Activated T-helper 1 cell treated with anti-CD3 and anti-CD28 coated beads, Interleukin-12 subunit alpha, Interleukin-12 subunit beta, Interleukin-2, Interleukin-4 antibody, amounts not matched to agents 30 ng/mL and 10 ng/mL and 1 ng/mL, durations not matched to agents 14 hours and 24 hours and 36 hours (primary cell): Measurements from ENCODE around the gene GNL1. TPM values are rescaled to one million over a fixed set of nuclear protein-coding genes. Genes with fewer than 3 reads are reported as not detected.

ENCODE experiments used
- DNase-seq: peaks from one replicate; pipeline ENCODE4 v3.0.0; 2021; ENCODE audit warnings: low spot score
- H3K27ac Mint-ChIP-seq: one replicate; pipeline ENCODE4 v1.8.0; 2021; ENCODE audit warnings: mild to moderate bottlenecking, mixed read lengths
- H3K27me3 Mint-ChIP-seq: one replicate; pipeline ENCODE4 v1.8.0; 2022; ENCODE audit warnings: mild to moderate bottlenecking, moderate library complexity, mixed read lengths; ENCODE audit not compliant: insufficient read depth
- H3K36me3 Mint-ChIP-seq: one replicate; pipeline ENCODE4 v1.8.0; 2021; ENCODE audit warnings: low read depth, mixed read lengths
- H3K4me1 Mint-ChIP-seq: one replicate; pipeline ENCODE4 v1.8.0; 2021; ENCODE audit warnings: low read depth, mixed read lengths
- H3K4me3 Mint-ChIP-seq: one replicate; pipeline ENCODE4 v1.8.0; 2021; ENCODE audit warnings: mild to moderate bottlenecking, moderate library complexity, mixed read lengths
- H3K9me3 Mint-ChIP-seq: one replicate; pipeline ENCODE4 v1.8.0; 2021; ENCODE audit warnings: mixed read lengths
- intact Hi-C: fragments of 100-400 bp; cut with micrococcal nuclease; formaldehyde crosslinking; loops from one replicate; pipeline ENCODE4 v1.15.1; 2024
- total RNA-seq: library from RNA; stranded (reverse); gene quantifications from 2 replicates; pipeline ENCODE4 v1.2.3, GENCODE V29; 2022

GNL1 gene
- total RNA-seq, 1 donor from 2014 or later, result 86.3 TPM

DNA sequence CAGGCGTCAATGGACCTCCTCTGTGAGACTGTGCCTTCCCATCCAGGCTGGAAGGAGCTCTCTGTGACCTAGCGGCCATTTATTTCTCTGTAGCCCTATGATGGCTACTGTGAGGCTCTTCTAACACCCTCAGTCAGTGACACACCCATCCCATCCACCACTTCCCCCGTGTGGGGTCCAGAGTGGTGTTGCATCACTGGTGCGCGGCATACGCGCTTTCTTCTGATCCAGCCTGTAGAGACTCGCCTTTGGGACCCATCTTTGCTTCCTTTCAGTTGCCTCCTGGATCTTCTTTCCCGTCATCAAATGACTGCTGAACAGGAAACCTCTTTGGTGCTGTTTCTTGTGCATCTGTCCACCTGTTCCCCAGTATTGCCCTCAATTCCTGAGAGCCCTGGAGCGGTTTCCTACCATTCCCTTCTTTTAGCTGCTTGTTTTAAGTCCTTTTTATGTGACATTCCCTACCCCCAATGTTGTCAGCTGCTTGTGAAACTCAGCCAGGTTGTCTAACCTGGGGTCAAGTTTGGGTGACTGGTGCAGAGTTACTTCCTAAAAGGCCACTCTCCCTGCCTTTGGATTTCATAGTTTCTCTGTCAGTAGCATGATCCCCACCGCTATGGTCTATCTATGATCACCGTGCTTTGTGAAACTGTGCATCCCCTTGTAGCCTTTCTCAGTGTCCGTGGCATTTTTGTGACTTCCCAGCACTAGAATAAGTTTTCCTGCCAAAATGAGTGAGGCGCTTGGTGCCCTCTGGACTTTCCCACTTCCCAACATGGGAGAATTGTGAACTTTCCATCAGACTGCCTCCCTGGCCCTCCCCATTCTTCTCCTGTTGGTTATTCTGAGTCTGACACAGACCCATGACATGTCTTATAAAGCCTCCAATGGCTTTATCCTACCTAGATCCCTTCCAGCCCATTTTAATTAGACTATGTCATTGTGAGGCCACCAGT lies 6.5 kb upstream of the GNL1 start:
- Mint-ChIP-seq H3K9me3 (no peaks in the 10 kb centered on the region), H3K27ac (no peak overlapping the region), H3K4me1 (peaks cover 22% of the 10 kb centered on the region), H3K36me3 (peaks cover 31% of the 10 kb centered on the region), H3K27me3 (no peaks in the 10 kb centered on the region), H3K4me3 (no peak overlapping the region)
- DNase-seq, result no peak
- intact Hi-C loops, result no loop called here

DNA sequence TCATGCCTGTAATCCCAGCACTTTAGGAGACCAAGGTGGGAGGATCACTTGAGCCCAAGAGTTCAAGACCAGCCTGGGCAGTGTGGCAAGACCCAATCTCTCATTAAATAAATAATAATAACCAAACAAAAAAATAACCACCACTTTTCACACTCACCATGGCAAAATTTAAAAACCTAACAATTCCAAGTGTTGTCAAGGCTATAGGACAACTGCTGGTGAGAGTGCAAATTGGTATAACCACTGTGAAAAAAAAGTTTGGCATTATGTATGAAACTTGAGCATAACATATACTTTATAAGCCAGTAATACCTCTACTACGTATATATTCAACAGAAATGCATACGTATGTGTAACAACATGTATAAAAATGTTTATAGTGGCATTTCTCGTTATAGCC lies 4.6 kb upstream of the GNL1 start:
- no peak for DNase-seq
- Mint-ChIP-seq H3K36me3 (peaks cover 33% of the 10 kb centered on the region), H3K4me3 (no peak overlapping the region), H3K27ac (no peak overlapping the region), H3K4me1 (peaks cover 26% of the 10 kb centered on the region), H3K9me3 (no peaks in the 10 kb centered on the region), H3K27me3 (no peaks in the 10 kb centered on the region)
- intact Hi-C loops, result no loop called here

DNA sequence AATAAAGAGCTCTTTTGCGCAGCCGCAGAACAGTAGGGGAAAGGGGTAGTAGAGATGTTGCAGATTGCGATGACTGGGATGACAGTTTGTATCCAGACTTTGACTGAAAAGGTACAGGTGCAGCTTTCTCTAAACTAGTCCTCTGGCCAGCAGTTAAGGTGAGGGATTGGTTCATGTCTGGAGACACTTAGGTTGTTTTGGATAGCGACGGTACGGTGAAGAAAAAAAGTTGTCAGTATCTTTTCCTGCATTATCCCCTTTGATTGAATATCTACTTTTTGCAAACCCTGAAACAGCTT lies 1.3 kb upstream of the GNL1 start:
- DNase-seq, result no peak
- H3K27me3 Mint-ChIP-seq, result no peaks in the 10 kb centered on the region
- intact Hi-C loops, result loop anchor here (1.0 to 5.0 kb wide), 7 partner anchors 14 to 491 kb away; partner anchors contain the start of genes ABCF1, ATAT1, MDC1 and PPP1R11
- no peaks in the 10 kb centered on the region for H3K9me3 Mint-ChIP-seq
- H3K36me3 Mint-ChIP-seq, result peaks cover 38% of the 10 kb centered on the region
- peaks cover 36% of the 10 kb centered on the region for H3K4me1 Mint-ChIP-seq
- peak overlapping the region; percentile 96 for H3K4me3 Mint-ChIP-seq
- H3K27ac Mint-ChIP-seq, result peak overlapping the region; percentile 99

DNA sequence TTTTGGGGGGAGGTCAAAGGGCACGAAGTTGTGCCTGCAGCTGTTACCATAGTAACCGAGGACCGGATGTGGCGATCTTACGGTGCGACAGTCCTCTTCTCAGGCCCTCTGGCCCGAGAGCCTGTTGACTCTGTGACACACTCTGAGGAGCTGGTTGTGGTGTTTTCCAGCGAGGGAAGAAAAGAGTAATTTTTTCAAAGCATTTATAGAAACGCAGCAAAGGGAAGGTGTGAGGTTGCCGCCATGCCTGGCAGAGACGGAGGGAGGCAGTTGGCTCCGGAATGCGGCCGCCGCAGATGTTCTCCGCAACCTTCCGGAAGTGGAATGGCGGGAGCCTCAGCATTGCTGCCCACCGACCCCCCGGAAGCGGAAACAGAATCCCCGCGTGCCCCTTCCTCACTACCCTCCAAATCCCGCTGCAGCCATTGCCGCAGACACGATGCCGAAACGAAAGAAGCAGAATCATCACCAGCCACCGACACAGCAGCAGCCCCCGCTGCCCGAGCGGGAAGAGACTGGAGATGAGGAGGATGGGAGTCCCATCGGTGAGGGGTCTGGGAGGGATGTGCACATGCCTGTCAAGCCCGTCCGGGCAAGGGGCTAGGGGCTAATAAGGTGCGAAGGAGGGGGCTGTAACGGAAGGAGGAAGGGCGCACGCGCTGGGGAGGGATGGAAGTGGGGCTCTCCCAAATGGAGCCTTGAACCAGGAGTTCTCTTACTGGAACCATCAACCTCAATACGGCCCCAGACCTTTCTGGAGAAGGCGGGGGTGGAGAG lies 805 bp upstream of the GNL1 start, which contains the start of gene PRR3:
Gene PRR3 (plus strand): TSS at position 390 of the 777 bp plus-strand sequence. CDS start 50 bp downstream, at position 440.
- intact Hi-C loops, result loop anchor here (1.0 to 5.0 kb wide), 12 partner anchors 14 to 601 kb away; partner anchors contain the start of genes ABCF1, ATAT1, HLA-E and MDC1
- Mint-ChIP-seq H3K27ac (peak within 1 kb of the TSS; percentile 99), H3K36me3 (peaks cover 39% of the 10 kb centered on the region), H3K27me3 (no peaks in the 10 kb centered on the region), H3K9me3 (no peaks in the 10 kb centered on the region), H3K4me1 (peaks cover 36% of the 10 kb centered on the region), H3K4me3 (peak within 1 kb of the TSS; percentile 96)
- peak; percentile 84 for DNase-seq

DNA sequence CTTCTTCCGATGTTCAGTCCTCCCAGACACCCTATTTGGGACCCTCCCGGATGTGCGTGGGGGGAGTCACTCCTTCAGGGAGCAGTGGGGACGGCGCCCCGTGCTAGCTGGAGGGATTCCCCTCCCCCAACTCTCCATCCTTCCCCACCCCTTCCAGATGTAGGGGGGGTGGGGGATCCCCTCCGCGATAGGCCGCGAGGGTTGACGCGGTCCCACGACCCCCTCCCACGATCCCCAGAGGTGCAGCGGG lies 548 bp downstream of the GNL1 start:
- no peak for DNase-seq
- H3K4me3 Mint-ChIP-seq, result peak overlapping the region; percentile 96
- intact Hi-C loops, result loop anchor here (1.0 to 5.0 kb wide), 9 partner anchors 14 to 603 kb away; partner anchors contain the start of genes ATAT1, HLA-E, MRPS18B and PPP1R10
- peaks cover 47% of the 10 kb centered on the region for H3K36me3 Mint-ChIP-seq
- H3K27me3 Mint-ChIP-seq, result no peaks in the 10 kb centered on the region
- peak overlapping the region; percentile 99 for H3K27ac Mint-ChIP-seq
- peaks cover 36% of the 10 kb centered on the region for H3K4me1 Mint-ChIP-seq
- no peaks in the 10 kb centered on the region for H3K9me3 Mint-ChIP-seq

DNA sequence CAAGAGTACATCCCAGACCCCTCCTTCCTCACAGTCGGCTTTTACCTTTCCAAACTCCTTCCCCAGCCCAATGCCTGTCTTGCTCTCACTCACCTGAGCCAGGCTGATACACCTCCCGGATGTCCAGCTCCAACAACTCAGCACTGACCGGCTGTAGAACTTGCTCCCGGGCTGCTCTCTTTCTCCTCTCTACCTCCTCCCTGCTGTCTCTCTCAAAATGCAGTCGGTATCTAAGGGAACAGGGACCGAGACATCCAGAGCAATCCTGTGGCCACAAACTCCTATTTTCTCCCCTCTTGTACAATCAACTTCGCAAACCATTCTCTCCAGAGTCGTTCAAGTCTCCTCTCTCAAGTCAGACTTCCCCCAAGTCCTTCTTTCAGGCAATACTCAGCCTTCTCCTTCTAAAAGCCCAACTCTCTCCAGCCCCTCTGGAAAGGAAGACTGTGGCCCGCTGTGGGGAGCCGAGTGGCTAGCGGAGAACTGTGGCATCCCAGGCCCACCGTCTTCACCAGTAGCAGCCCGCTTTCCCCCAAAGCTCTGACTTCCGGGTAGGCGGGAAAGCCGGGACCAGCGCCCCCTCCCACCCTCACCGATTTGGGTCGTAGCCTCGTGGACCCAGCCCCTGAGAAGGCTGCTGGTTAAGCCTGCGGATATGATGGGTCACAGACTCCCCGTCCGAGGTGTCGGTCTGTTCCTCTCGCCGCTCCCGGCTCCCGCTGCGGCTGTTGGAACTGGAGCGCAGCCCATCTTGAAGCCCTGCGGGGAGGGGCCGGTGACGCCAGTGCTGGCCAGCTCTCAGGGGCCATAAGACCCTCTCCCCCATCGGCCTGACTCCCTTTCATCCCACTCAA lies 1.1 kb downstream of the GNL1 start:
- intact Hi-C loops, result loop anchor here (5.0 kb wide), 2 partner anchors 228 to 343 kb away; partner anchors contain the start of genes TRIM26 and TRIM39
- Mint-ChIP-seq H3K36me3 (peaks cover 52% of the 10 kb centered on the region), H3K27me3 (no peaks in the 10 kb centered on the region), H3K9me3 (no peaks in the 10 kb centered on the region), H3K4me1 (peaks cover 36% of the 10 kb centered on the region), H3K4me3 (peak overlapping the region; percentile 96), H3K27ac (peak overlapping the region; percentile 99)
- no peak for DNase-seq

DNA sequence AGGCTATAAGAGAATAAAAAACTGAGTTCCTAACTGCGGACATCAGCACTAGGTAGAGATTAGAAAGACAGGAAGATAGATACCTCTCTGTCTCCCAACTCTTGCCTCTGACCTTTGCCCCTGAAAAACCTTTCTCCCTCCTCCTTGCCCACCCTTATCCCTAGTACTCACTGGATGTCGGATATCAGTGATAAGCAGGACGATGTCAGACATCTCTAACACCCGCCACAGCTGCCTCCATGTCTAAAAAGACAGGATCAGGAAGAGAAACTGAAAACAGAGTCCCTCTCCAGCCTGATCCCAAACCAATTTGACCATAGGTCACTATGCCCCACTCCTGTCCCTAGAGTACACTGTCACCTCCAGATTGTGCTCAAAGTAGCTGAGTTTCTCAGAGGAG lies 1.9 kb downstream of the GNL1 start:
- Mint-ChIP-seq H3K27me3 (no peaks in the 10 kb centered on the region), H3K27ac (no peak overlapping the region), H3K9me3 (no peaks in the 10 kb centered on the region), H3K4me3 (peak overlapping the region; percentile 96), H3K36me3 (peaks cover 53% of the 10 kb centered on the region), H3K4me1 (peaks cover 31% of the 10 kb centered on the region)
- no peak for DNase-seq
- intact Hi-C loops, result no loop called here

DNA sequence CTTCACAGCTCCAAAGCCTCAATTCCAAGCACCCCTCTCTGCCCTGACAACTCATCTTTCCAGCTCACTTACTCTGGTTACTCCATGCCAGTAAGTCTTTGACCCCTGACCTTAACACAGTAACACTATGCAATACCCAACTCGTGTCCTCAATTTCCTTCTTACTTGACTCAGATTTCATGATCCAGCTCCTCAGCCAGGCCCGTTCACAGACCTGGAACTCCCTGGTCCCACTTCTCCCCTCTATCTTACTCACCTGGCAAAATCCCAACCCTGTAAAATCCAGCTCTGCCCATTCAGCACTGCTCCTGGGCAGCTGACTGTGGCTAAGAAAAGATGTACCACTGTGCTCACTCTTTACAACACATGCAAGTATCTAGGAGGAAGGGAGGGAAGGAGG lies 7.9 kb downstream of the GNL1 start:
- Mint-ChIP-seq H3K4me3 (no peak overlapping the region), H3K36me3 (peaks cover 57% of the 10 kb centered on the region), H3K4me1 (peaks cover 12% of the 10 kb centered on the region), H3K27me3 (no peaks in the 10 kb centered on the region), H3K27ac (no peak overlapping the region), H3K9me3 (no peaks in the 10 kb centered on the region)
- intact Hi-C loops, result no loop called here
- DNase-seq, result no peak

DNA sequence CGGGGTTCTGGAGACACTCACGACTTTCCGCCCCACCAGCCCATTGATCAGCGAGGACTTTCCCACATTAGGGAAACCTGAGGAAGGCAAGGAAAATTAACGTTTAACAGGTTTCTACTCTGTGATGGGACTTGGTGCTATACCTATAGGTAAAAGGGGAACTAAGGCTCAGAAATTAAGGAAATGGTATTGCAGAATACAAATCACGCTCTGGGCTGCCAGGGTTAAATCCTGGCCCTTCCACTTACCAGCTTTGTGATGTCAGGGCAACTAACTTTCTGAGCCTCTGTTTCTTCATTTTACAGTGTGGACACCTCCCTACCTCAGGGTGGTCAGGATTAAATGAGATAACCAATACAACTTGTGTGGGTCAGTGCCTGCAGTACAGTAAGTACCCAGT lies 8.8 kb downstream of the GNL1 start:
- Mint-ChIP-seq H3K4me1 (peaks cover 21% of the 10 kb centered on the region), H3K36me3 (peaks cover 48% of the 10 kb centered on the region), H3K27me3 (no peaks in the 10 kb centered on the region), H3K4me3 (no peak overlapping the region), H3K27ac (no peak overlapping the region), H3K9me3 (no peaks in the 10 kb centered on the region)
- DNase-seq, result no peak
- intact Hi-C loops, result no loop called here

DNA sequence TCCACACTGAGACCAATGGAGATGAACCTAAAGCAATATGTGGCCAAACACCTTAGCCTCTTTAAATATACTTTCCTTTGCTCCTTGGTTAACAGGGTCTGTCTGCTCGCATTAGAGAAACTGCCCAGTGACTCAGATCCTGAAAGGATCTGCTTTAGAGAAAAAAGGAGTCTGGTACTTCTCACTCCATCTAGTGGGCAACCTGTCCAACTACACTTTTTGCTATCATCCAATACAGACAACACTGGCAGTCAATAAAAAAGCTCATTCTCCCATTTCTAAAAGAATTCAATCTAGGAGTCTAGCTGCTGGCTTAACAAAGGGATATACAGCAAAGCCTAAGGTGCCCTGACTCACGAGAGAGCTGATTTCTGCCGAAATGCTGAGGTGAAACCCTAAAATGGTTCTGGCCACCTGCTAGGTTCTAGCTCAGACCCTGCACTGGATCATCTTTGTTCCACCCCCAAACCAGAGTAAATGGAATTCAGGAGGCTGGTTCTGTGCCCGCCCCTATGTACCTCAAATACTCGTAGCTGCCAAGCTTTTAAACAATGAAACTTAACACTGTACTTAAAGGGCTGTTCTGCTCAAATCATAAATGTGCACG lies 11.5 kb downstream of the GNL1 start:
- H3K9me3 Mint-ChIP-seq, result no peaks in the 10 kb centered on the region
- peaks cover 29% of the 10 kb centered on the region for H3K36me3 Mint-ChIP-seq
- intact Hi-C loops, result loop anchor here (1.0 to 2.0 kb wide), 4 partner anchors 16 to 542 kb away; no protein-coding TSS in a partner anchor
- no peaks in the 10 kb centered on the region for H3K27me3 Mint-ChIP-seq
- DNase-seq, result no peak
- no peak overlapping the region for H3K4me3 Mint-ChIP-seq
- H3K4me1 Mint-ChIP-seq, result peaks cover 33% of the 10 kb centered on the region
- H3K27ac Mint-ChIP-seq, result no peak overlapping the region

DNA sequence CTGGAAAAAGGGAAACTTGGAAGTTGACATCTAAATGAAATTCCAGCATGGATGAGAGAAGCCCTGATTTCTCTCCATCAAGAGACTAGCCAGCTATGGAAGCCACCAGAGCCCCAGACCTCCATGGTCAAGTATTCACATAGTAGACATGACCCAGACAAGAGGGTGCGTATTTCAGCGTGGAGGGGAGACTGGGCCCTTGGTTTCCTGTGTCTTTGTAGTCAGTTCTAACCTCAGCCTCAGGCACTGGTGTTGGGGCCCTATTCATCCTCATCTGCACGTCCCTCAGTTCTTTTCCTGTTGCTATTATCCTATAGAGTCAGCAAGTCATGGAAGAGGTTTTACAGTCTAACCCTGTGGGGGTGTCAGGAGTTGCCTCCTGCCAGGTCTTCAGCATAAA lies 12.5 kb downstream of the GNL1 start:
- H3K36me3 Mint-ChIP-seq, result peaks cover 23% of the 10 kb centered on the region
- H3K27me3 Mint-ChIP-seq, result no peaks in the 10 kb centered on the region
- no peak overlapping the region for H3K27ac Mint-ChIP-seq
- H3K4me3 Mint-ChIP-seq, result no peak overlapping the region
- no peak for DNase-seq
- intact Hi-C loops, result loop anchor here (1.0 to 2.0 kb wide), 4 partner anchors 15 to 543 kb away; no protein-coding TSS in a partner anchor
- no peaks in the 10 kb centered on the region for H3K9me3 Mint-ChIP-seq
- H3K4me1 Mint-ChIP-seq, result peaks cover 33% of the 10 kb centered on the region

DNA sequence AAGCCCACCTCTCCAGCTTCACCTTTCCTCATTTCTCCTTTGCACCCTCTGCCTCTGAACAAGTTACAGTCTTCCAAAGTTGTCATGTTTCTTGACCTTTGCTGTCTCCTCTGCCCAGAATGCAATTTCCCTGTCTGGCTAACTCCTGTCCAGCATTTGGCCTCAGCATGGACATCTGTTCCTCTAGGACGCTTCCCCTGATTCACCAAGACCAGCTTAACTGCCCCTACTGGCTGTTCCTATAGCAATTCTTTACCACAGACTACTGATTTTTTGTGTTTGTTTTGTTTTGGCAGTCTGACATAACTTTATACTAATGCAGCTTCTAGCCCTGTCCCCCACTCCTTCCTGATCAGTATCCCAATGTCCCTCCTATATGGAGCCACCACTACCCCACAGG lies 13.4 kb downstream of the GNL1 start:
- Mint-ChIP-seq H3K4me1 (peaks cover 36% of the 10 kb centered on the region), H3K9me3 (no peaks in the 10 kb centered on the region), H3K36me3 (peaks cover 20% of the 10 kb centered on the region), H3K27ac (no peak overlapping the region), H3K4me3 (peak overlapping the region; percentile 15), H3K27me3 (no peaks in the 10 kb centered on the region)
- intact Hi-C loops, result no loop called here
- no peak for DNase-seq
